Activated gamma-delta T cell (primary cell): ENCODE results near the gene NGEF.
A peak's percentile ranks its signal among the peaks of the same experiment; 100 is the strongest.
"Not testable (repeated sequence)": the region's sequence is repeated elsewhere in the genome, so short reads cannot be mapped to it uniquely, and the experiment has no call there.

Experiments
- DNase-seq: peaks from one replicate; lab custom pipeline; 2025; lab: John Stamatoyannopoulos, UW
- total RNA-seq, 2 donors: gene quantifications; one replicate each; lab custom pipeline; 2026; lab: John Stamatoyannopoulos, UW

NGEF gene
- 0 to 0.04 reads per million in 2 donors for total RNA-seq

GRCh38 chr2:233013027-233013461, at the start of gene NGEF:
TSS of gene NGEF (minus strand) at chr2:233013256. CDS start at chr2:232974890, 38,366 bp downstream.
- no peak for DNase-seq

GRCh38 chr2:233062451-233062850, 49.4 kb upstream of the NGEF start:
- no peak for DNase-seq

GRCh38 chr2:233061591-233062450, 48.8 kb upstream of the NGEF start:
- no peak for DNase-seq

GRCh38 chr2:233060980-233061590, 48.0 kb upstream of the NGEF start:
- DNase-seq: no peak

- no peak for DNase-seq
Measured at GRCh38 chr2:233060501-233060979, 47.5 kb upstream of the NGEF start.

GRCh38 chr2:233059797-233060500, 46.9 kb upstream of the NGEF start, which contains the start of gene INPP5D:
TSS of gene INPP5D (plus strand) at chr2:233060342. CDS start at chr2:233060479, 137 bp downstream.
- DNase-seq: peak; percentile 37

GRCh38 chr2:233059547-233059796, 46.4 kb upstream of the NGEF start:
- no peak for DNase-seq

GRCh38 chr2:233058717-233059546, 45.9 kb upstream of the NGEF start:
- no peak for DNase-seq

- no peak for DNase-seq
Measured at GRCh38 chr2:233056961-233057605, 44.0 kb upstream of the NGEF start.

- DNase-seq: no peak
Measured at GRCh38 chr2:233055362-233055761, 42.3 kb upstream of the NGEF start.

GRCh38 chr2:233053928-233054784, 41.1 kb upstream of the NGEF start:
- peak; percentile 40 for DNase-seq

- not testable (repeated sequence) for DNase-seq
Measured at GRCh38 chr2:233052517-233052916, 39.5 kb upstream of the NGEF start.

GRCh38 chr2:233051241-233052149, 38.4 kb upstream of the NGEF start:
- no peak for DNase-seq

GRCh38 chr2:233049194-233049761, 36.2 kb upstream of the NGEF start:
- DNase-seq: no peak

- no peak for DNase-seq
Measured at GRCh38 chr2:233048569-233049193, 35.6 kb upstream of the NGEF start.

- no peak for DNase-seq
Measured at GRCh38 chr2:233047667-233048066, 34.6 kb upstream of the NGEF start.

- DNase-seq: no peak
Measured at GRCh38 chr2:233047206-233047605, 34.1 kb upstream of the NGEF start.

- DNase-seq: no peak
Measured at GRCh38 chr2:233044974-233045605, 32.0 kb upstream of the NGEF start.
